Neural cell (in vitro differentiated cells): ENCODE measurements around the gene MOCOS. TPM values are rescaled to one million over a fixed set of nuclear protein-coding genes. Genes with fewer than 3 reads are reported as not detected.

Experiments used
- H2AFZ ChIP-seq: fragments of 200-600, 300-800 bp; sonication (generic), shearing (Covaris generic); 2 replicates; pipeline ENCODE4 v1.6.0; 2014; ENCODE audit warnings: low read depth, mild to moderate bottlenecking, antibody characterized with exemption, low read length, moderate library complexity
- H3F3A ChIP-seq: fragments of 200-600 bp; shearing (Covaris generic); 2 replicates; pipeline ENCODE4 v1.6.1; 2016; ENCODE audit warnings: mild to moderate bottlenecking, moderate library complexity, mixed read lengths, antibody characterized with exemption, low read length; ENCODE audit not compliant: insufficient read depth, poor library complexity, severe bottlenecking
- H3K27ac ChIP-seq: fragments of 200-600, 300-800 bp; sonication (generic), shearing (Covaris generic); 2 replicates; pipeline ENCODE4 v1.5.1; 2014; ENCODE audit warnings: mild to moderate bottlenecking, low read length, moderate library complexity
- H3K27me3 ChIP-seq: fragments of 300-800, 200-600 bp; sonication (generic), shearing (Covaris generic); 2 replicates; pipeline ENCODE4 v1.6.0; 2014; ENCODE audit warnings: mild to moderate bottlenecking, low read depth, low read length, moderate library complexity; ENCODE audit not compliant: insufficient read depth
- H3K36me3 ChIP-seq: fragments of 300-800, 200-600 bp; sonication (generic), shearing (Covaris generic); 2 replicates; pipeline ENCODE4 v1.5.1; 2014; ENCODE audit warnings: mild to moderate bottlenecking, antibody characterized with exemption, low read length, moderate library complexity; ENCODE audit not compliant: insufficient read depth
- H3K4me2 ChIP-seq: fragments of 300-800, 200-600 bp; sonication (generic), shearing (Covaris generic); 2 replicates; pipeline ENCODE4 v1.6.0; 2014; ENCODE audit warnings: mild to moderate bottlenecking, low read length
- H3K4me3 ChIP-seq: fragments of 300-800, 200-600 bp; sonication (generic), shearing (Covaris generic); 2 replicates; pipeline ENCODE4 v1.5.1; 2014; ENCODE audit warnings: mild to moderate bottlenecking, low read length, moderate library complexity
- H3K79me2 ChIP-seq: fragments of 200-600 bp; shearing (Covaris generic); replicated peaks from 2 replicates; pipeline ENCODE4 v1.6.0; 2014; ENCODE audit warnings: mild to moderate bottlenecking, low read length, moderate library complexity; ENCODE audit not compliant: insufficient read depth
- H3K9ac ChIP-seq: fragments of 300-800, 200-600 bp; sonication (generic), shearing (Covaris generic); 2 replicates; pipeline ENCODE4 v1.6.1; 2016; ENCODE audit warnings: mild to moderate bottlenecking, low read length, mixed read lengths
- H3K9me2 ChIP-seq: fragments of 200-600 bp; shearing (Covaris generic); 2 replicates; pipeline ENCODE4 v1.6.1; 2016; ENCODE audit warnings: mild to moderate bottlenecking, low read length, mixed read lengths; ENCODE audit not compliant: insufficient read depth
- H3K9me3 ChIP-seq: fragments of 200-600, 300-800 bp; sonication (generic), shearing (Covaris generic); 2 replicates; pipeline ENCODE4 v1.6.1; 2016; ENCODE audit warnings: mild to moderate bottlenecking, mixed run types, low read length, moderate library complexity, mixed read lengths
- H4K20me1 ChIP-seq: fragments of 200-600 bp; shearing (Covaris generic); 2 replicates; pipeline ENCODE4 v1.6.1; 2016; ENCODE audit warnings: mild to moderate bottlenecking, mixed run types; ENCODE audit not compliant: insufficient read depth
- CTCF ChIP-seq: fragments of 450-650 bp; IDR thresholded peaks from 2 replicates; pipeline ENCODE4 v1.5.1; 2014; ENCODE audit warnings: antibody characterized with exemption, mild to moderate bottlenecking, moderate library complexity; ENCODE audit not compliant: poor library complexity, severe bottlenecking
- EP300 ChIP-seq: fragments of 450-650 bp; conservative IDR thresholded peaks from 2 replicates; pipeline ENCODE4 v1.6.1; 2014; ENCODE audit warnings: antibody characterized with exemption, mild to moderate bottlenecking, moderate library complexity; ENCODE audit not compliant: poor library complexity, severe bottlenecking
- EZH2 ChIP-seq: fragments of 200-600, 300-800 bp; shearing (Covaris generic), sonication (generic); IDR thresholded peaks from 2 replicates; pipeline ENCODE4 v1.6.1; 2014; ENCODE audit warnings: antibody characterized with exemption, low read length, borderline replicate concordance, mild to moderate bottlenecking; ENCODE audit not compliant: insufficient read depth, poor library complexity, severe bottlenecking
- MXI1 ChIP-seq: fragments of 450-650 bp; conservative IDR thresholded peaks from 2 replicates; pipeline ENCODE4 v1.6.1; 2014; ENCODE audit warnings: antibody characterized with exemption, mild to moderate bottlenecking; ENCODE audit not compliant: poor library complexity, severe bottlenecking
- POLR2AphosphoS5 ChIP-seq: IDR thresholded peaks from 2 replicates; pipeline ENCODE4 v1.6.1; 2012
- RAD21 ChIP-seq: fragments of 450-650 bp; conservative IDR thresholded peaks from 2 replicates; pipeline ENCODE4 v1.6.1; 2014; ENCODE audit warnings: antibody characterized with exemption, mild to moderate bottlenecking, moderate library complexity
- REST ChIP-seq: IDR thresholded peaks from 2 replicates; pipeline ENCODE4 v1.6.1; 2012; ENCODE audit warnings: borderline replicate concordance
- SMC3 ChIP-seq: fragments of 450-650 bp; conservative IDR thresholded peaks from 2 replicates; pipeline ENCODE4 v1.6.1; 2014; ENCODE audit warnings: antibody characterized with exemption, mild to moderate bottlenecking, moderate library complexity; ENCODE audit not compliant: poor library complexity
- TAF1 ChIP-seq: IDR thresholded peaks from 2 replicates; pipeline ENCODE4 v1.6.1; 2012; ENCODE audit warnings: low read depth
- polyA plus RNA-seq: library from polyadenylated mRNA; depleted of rRNA; stranded (reverse); fragments of >200 nt; gene quantifications from 2 replicates; pipeline ENCODE4 v1.2.3, GENCODE V29; 2014

MOCOS gene
- polyA plus RNA-seq, 1 donor from 2014 or later = not detected

GRCh38 chr18:36181441-36181840 lies 5.9 kb upstream of the MOCOS start:
- no peaks in the 10 kb centered on the region for H3K9me2 ChIP-seq
- H4K20me1 ChIP-seq = no peaks in the 10 kb centered on the region
- no peak overlapping the region for H3K4me3 ChIP-seq
- H3K36me3 ChIP-seq = no peaks in the 10 kb centered on the region
- no peak overlapping the region for H2AFZ ChIP-seq
- TF ChIP-seq CTCF (no peak), EZH2 (no peak), SMC3 (no peak), EP300 (no peak), MXI1 (no peak), RAD21 (no peak), REST (no peak), TAF1 (no peak), POLR2AphosphoS5 (no peak)
- no peaks in the 10 kb centered on the region for H3K79me2 ChIP-seq
- peaks cover 15% of the 10 kb centered on the region for H3K27me3 ChIP-seq
- H3F3A ChIP-seq = no peaks in the 10 kb centered on the region
- no peak overlapping the region for H3K4me2 ChIP-seq
- no peaks in the 10 kb centered on the region for H3K9me3 ChIP-seq
- H3K27ac ChIP-seq = no peak overlapping the region
- H3K9ac ChIP-seq = no peak overlapping the region

- Histone ChIP-seq H3K27me3 (peaks cover 21% of the 10 kb centered on the region), H3K79me2 (no peaks in the 10 kb centered on the region), H3K9me3 (no peaks in the 10 kb centered on the region), H3K27ac (no peak overlapping the region), H3K9ac (no peak overlapping the region), H3F3A (no peaks in the 10 kb centered on the region), H3K4me2 (no peak overlapping the region), H3K36me3 (no peaks in the 10 kb centered on the region), H3K9me2 (no peaks in the 10 kb centered on the region), H3K4me3 (no peak overlapping the region), H4K20me1 (no peaks in the 10 kb centered on the region), H2AFZ (no peak overlapping the region)
- TF ChIP-seq TAF1 (no peak), EP300 (no peak), POLR2AphosphoS5 (no peak), SMC3 (no peak), MXI1 (no peak), EZH2 (no peak), CTCF (no peak), RAD21 (no peak), REST (no peak)
These were observed 5.3 kb upstream of the MOCOS start for GRCh38 chr18:36181898-36182506.
